HepG2 (cell line): ENCODE measurements around the gene GFER. TPM values are rescaled to one million over a fixed set of nuclear protein-coding genes. Genes with fewer than 3 reads are reported as not detected.

ENCODE experiments used
- CHCHD3 ChIP-seq: sonication (generic); formaldehyde crosslinking; IDR thresholded peaks from 2 replicates; pipeline ENCODE4 v1.8.0; 2022; ENCODE audit warnings: mild to moderate bottlenecking, missing genetic modification reagents, moderate library complexity
- JUN ChIP-seq: sonication (generic); formaldehyde crosslinking; IDR thresholded peaks from 2 replicates; pipeline ENCODE4 v1.4.0; 2020; ENCODE audit warnings: mild to moderate bottlenecking, missing genetic modification reagents
- PRDM10 ChIP-seq: sonication (generic); formaldehyde crosslinking; IDR thresholded peaks from 2 replicates; pipeline ENCODE4 v1.4.0; 2020; ENCODE audit warnings: low read depth, missing genetic modification reagents
- SALL2 ChIP-seq: sonication (generic); formaldehyde crosslinking; IDR thresholded peaks from 2 replicates; pipeline ENCODE4 v1.8.1; 2023; ENCODE audit warnings: mild to moderate bottlenecking, missing genetic modification reagents, inconsistent platforms
- SETDB1 ChIP-seq: sonication (generic); formaldehyde crosslinking; IDR thresholded peaks from 2 replicates; pipeline ENCODE4 v1.5.1; 2020; ENCODE audit warnings: missing genetic modification reagents, mild to moderate bottlenecking, borderline replicate concordance
- TRIM24 ChIP-seq: sonication (generic); formaldehyde crosslinking; IDR thresholded peaks from 2 replicates; pipeline ENCODE4 v1.8.0; 2022; ENCODE audit warnings: mild to moderate bottlenecking, missing genetic modification reagents
- ZBTB33 ChIP-seq: sonication (generic); formaldehyde crosslinking; IDR thresholded peaks from 2 replicates; pipeline ENCODE4 v1.4.0; 2020; ENCODE audit warnings: missing genetic modification reagents
- ZC3H4 ChIP-seq: sonication (generic); formaldehyde crosslinking; IDR thresholded peaks from 2 replicates; pipeline ENCODE4 v1.4.0; 2020; ENCODE audit warnings: missing genetic modification reagents, borderline replicate concordance
- ZMYM3 ChIP-seq: sonication (generic); formaldehyde crosslinking; IDR thresholded peaks from 2 replicates; pipeline ENCODE4 v1.5.1; 2020; ENCODE audit warnings: mild to moderate bottlenecking, missing genetic modification reagents
- ZNF337 ChIP-seq: sonication (generic); formaldehyde crosslinking; IDR thresholded peaks from 2 replicates; pipeline ENCODE4 v1.5.1; 2020; ENCODE audit warnings: missing genetic modification reagents, low read depth, mild to moderate bottlenecking, borderline replicate concordance
- ZNF460 ChIP-seq: sonication (generic); formaldehyde crosslinking; IDR thresholded peaks from 2 replicates; pipeline ENCODE4 v1.5.1; 2020; ENCODE audit warnings: missing genetic modification reagents, mild to moderate bottlenecking, borderline replicate concordance
- ZNF549 ChIP-seq: sonication (generic); formaldehyde crosslinking; IDR thresholded peaks from 2 replicates; pipeline ENCODE4 v1.5.0; 2020; ENCODE audit warnings: missing genetic modification reagents
- ZNF616 ChIP-seq: sonication (generic); formaldehyde crosslinking; IDR thresholded peaks from 2 replicates; pipeline ENCODE4 v1.5.0; 2020; ENCODE audit warnings: low read depth, mild to moderate bottlenecking, missing genetic modification reagents
- ZNF660 ChIP-seq: sonication (generic); formaldehyde crosslinking; IDR thresholded peaks from 2 replicates; pipeline ENCODE4 v1.5.1; 2020; ENCODE audit warnings: mild to moderate bottlenecking, low read depth, missing genetic modification reagents, borderline replicate concordance
- ZNF749 ChIP-seq: sonication (generic); formaldehyde crosslinking; IDR thresholded peaks from 2 replicates; pipeline ENCODE4 v1.8.0; 2022; ENCODE audit warnings: mild to moderate bottlenecking, missing genetic modification reagents, moderate library complexity, borderline replicate concordance
- ZNF790 ChIP-seq: sonication (generic); formaldehyde crosslinking; IDR thresholded peaks from 2 replicates; pipeline ENCODE4 v1.8.0; 2022; ENCODE audit warnings: missing genetic modification reagents, mild to moderate bottlenecking, borderline replicate concordance
- polyA plus RNA-seq, 8 experiments: library from polyadenylated mRNA; depleted of rRNA in 3 of 8; stranded (reverse) in 7 of 8; unstranded in 1 of 8; fragments of >200 nt; fragmentation: Illumina TruSeq in 4 of 8; extraction: Trizol in 4 of 8; gene quantifications; 2 replicates each; pipeline versions ENCODE4 v1.2.1 to v1.2.3, GENCODE V29; 2011 to 2016; ENCODE audit warnings: low read depth in 4 of 8, missing spikeins in 1 of 8, mixed read lengths in 1 of 8; ENCODE audit not compliant: insufficient read depth in 1 of 8
- total RNA-seq, 5 experiments: library from RNA; depleted of rRNA; stranded (reverse); fragments of >200 nt; fragmentation: Illumina TruSeq; extraction: Trizol; gene quantifications; 2 replicates each; pipeline ENCODE4 v1.2.3, GENCODE V29; 2016; ENCODE audit warnings: low read depth in 1 of 5
- TF ChIP-seq, protein P1 (sequence below): sonication (generic); formaldehyde crosslinking; IDR thresholded peaks from 2 replicates; pipeline ENCODE4 v1.4.0; 2020; ENCODE audit warnings: missing genetic modification reagents, borderline replicate concordance
- TF ChIP-seq, protein P2 (sequence below): sonication (generic); formaldehyde crosslinking; IDR thresholded peaks from 2 replicates; pipeline ENCODE4 v1.9.0; 2021; ENCODE audit warnings: missing genetic modification reagents, mild to moderate bottlenecking, borderline replicate concordance

GFER gene
- total and polyA plus RNA-seq, 2 of the 13 experiments (the other 11 are each of a cell fraction or from before 2014, with no cell fraction given): 28.6 to 71.7 TPM

DNA sequence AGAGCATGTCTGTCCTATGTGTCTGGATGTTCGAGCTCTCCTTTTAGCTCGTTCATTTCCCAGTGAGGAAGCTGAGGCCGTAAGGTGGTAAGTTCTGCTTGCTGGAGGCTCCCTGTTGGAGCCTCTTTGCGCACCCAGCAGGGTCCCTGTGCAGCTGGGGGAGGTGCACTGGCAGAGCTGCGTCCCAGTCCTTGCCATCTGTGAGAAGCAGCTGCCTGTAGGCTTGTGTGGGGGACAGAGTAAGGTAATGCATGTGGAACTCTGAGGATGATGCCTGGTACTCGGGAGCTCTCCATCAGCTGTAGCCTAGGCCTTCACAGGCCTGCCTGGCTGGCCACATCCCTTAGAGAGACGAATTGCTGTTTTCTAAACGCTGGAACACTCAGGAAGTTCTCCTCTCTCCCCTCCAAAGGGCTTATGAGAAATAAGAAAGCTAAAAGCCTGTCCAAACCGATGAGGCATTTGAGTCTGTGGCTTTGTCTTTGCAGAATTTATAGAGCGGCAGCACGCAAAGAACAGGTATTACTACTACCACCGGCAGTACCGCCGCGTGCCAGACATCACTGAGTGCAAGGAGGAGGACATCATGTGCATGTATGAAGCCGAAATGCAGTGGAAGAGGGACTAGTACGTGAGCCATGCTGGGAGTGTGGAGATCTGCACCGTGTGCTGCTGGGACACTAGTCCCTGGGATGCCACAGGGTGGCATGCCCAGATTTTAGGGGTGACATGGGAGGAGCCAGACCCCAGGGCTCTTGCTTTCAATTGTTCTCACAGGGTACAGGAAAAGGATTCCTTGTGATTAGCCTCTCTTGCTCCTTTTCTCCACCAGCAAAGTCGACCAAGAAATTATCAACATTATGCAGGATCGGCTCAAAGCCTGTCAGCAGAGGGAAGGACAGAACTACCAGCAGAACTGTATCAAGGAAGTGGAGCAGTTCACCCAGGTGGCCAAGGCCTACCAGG lies 23.0 kb upstream of the GFER start (continued):
- TF ChIP-seq ZNF660 (CRISPR knock-in tag) (no peak), ZBTB33 (CRISPR knock-in tag) (peak; percentile 15; the same call in 1 of the 2 replicates), ZC3H4 (peak; percentile 94; the same call in 1 of the 2 replicates), SETDB1 (no peak), ZMYM3 (no peak), ZNF749 (CRISPR knock-in tag) (no peak), ZNF616 (CRISPR knock-in tag) (no peak), ZNF460 (no peak), JUN (CRISPR knock-in tag) (no peak), TRIM24 (CRISPR knock-in tag) (no peak), SALL2 (CRISPR knock-in tag) (no peak), ZNF549 (CRISPR knock-in tag) (no peak), ZNF790 (no peak), CHCHD3 (CRISPR knock-in tag) (no peak), PRDM10 (CRISPR knock-in tag) (no peak), ZNF337 (CRISPR knock-in tag) (no peak)
- TF ChIP-seq, protein P1, sequence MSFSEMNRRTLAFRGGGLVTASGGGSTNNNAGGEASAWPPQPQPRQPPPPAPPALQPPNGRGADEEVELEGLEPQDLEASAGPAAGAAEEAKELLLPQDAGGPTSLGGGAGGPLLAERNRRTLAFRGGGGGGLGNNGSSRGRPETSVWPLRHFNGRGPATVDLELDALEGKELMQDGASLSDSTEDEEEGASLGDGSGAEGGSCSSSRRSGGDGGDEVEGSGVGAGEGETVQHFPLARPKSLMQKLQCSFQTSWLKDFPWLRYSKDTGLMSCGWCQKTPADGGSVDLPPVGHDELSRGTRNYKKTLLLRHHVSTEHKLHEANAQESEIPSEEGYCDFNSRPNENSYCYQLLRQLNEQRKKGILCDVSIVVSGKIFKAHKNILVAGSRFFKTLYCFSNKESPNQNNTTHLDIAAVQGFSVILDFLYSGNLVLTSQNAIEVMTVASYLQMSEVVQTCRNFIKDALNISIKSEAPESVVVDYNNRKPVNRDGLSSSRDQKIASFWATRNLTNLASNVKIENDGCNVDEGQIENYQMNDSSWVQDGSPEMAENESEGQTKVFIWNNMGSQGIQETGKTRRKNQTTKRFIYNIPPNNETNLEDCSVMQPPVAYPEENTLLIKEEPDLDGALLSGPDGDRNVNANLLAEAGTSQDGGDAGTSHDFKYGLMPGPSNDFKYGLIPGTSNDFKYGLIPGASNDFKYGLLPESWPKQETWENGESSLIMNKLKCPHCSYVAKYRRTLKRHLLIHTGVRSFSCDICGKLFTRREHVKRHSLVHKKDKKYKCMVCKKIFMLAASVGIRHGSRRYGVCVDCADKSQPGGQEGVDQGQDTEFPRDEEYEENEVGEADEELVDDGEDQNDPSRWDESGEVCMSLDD (CRISPR knock-in tag): no peak
- TF ChIP-seq, protein P2, sequence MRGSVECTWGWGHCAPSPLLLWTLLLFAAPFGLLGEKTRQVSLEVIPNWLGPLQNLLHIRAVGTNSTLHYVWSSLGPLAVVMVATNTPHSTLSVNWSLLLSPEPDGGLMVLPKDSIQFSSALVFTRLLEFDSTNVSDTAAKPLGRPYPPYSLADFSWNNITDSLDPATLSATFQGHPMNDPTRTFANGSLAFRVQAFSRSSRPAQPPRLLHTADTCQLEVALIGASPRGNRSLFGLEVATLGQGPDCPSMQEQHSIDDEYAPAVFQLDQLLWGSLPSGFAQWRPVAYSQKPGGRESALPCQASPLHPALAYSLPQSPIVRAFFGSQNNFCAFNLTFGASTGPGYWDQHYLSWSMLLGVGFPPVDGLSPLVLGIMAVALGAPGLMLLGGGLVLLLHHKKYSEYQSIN (CRISPR knock-in tag): no peak
